ENCODE results near the gene FTSJ1.
"Not testable (repeated sequence)": the region's sequence is repeated elsewhere in the genome, so short reads cannot be mapped to it uniquely, and the experiment has no call there.

FTSJ1 gene

GRCh38 chrX:48498374-48498809, 22.4 kb downstream of the FTSJ1 start:
- no peak for DNase-seq

GRCh38 chrX:48504261-48504660, 28.3 kb downstream of the FTSJ1 start:
- no peak for DNase-seq

- DNase-seq, result no peak
These were observed 29.5 kb downstream of the FTSJ1 start for GRCh38 chrX:48505481-48505880.

- no peak for DNase-seq
These were observed 31.2 kb downstream of the FTSJ1 start for GRCh38 chrX:48507246-48507645.

GRCh38 chrX:48508400-48509244, 32.6 kb downstream of the FTSJ1 start, which contains the start of gene PORCN:
Gene PORCN (plus strand): TSS chrX:48508992. CDS start chrX:48509821, 829 bp downstream.
- DNase-seq, result peak; percentile 74 to 79

GRCh38 chrX:48509245-48509590, 33.2 kb downstream of the FTSJ1 start:
- DNase-seq, result no peak

GRCh38 chrX:48509619-48510018, 33.6 kb downstream of the FTSJ1 start:
- no peak for DNase-seq

- DNase-seq, result no peak
These were observed 35.6 kb downstream of the FTSJ1 start for GRCh38 chrX:48511560-48511959.

GRCh38 chrX:48512371-48512935, 36.5 kb downstream of the FTSJ1 start:
- no peak for DNase-seq

- no peak for DNase-seq
These were observed 37.7 kb downstream of the FTSJ1 start for GRCh38 chrX:48513670-48514069.

GRCh38 chrX:48514126-48514806, 38.3 kb downstream of the FTSJ1 start:
- DNase-seq, result no peak

- DNase-seq, result no peak
These were observed 39.0 kb downstream of the FTSJ1 start for GRCh38 chrX:48514868-48515460.

GRCh38 chrX:48515842-48516241, 39.8 kb downstream of the FTSJ1 start:
- no peak for DNase-seq

- no peak for DNase-seq
These were observed 40.3 kb downstream of the FTSJ1 start for GRCh38 chrX:48516285-48516684.

- no peak for DNase-seq
These were observed 41.0 kb downstream of the FTSJ1 start for GRCh38 chrX:48516987-48517386.

GRCh38 chrX:48519481-48519880, 43.5 kb downstream of the FTSJ1 start:
- not testable (repeated sequence) for DNase-seq

- DNase-seq, result no peak
These were observed 44.5 kb downstream of the FTSJ1 start for GRCh38 chrX:48520455-48520854.

- no peak for DNase-seq
These were observed 45.0 kb downstream of the FTSJ1 start for GRCh38 chrX:48520976-48521352.

GRCh38 chrX:48521353-48522243, 45.6 kb downstream of the FTSJ1 start, which contains the start of gene EBP:
Gene EBP (plus strand): TSS chrX:48521808. CDS start chrX:48523772, 1,964 bp downstream.
- DNase-seq, result peak; percentile 89 to 91

GRCh38 chrX:48522291-48522690, 46.3 kb downstream of the FTSJ1 start:
- DNase-seq, result no peak

GRCh38 chrX:48523682-48524081, 47.7 kb downstream of the FTSJ1 start:
- DNase-seq, result no peak

GRCh38 chrX:48525853-48526252, 49.9 kb downstream of the FTSJ1 start:
- not testable (repeated sequence) for DNase-seq

Measured in stimulated activated CD4-positive, alpha-beta T cell treated with anti-CD3 and anti-CD28 coated beads, Interleukin-4, amount 100 ng/mL, for 4 hours (primary cell).